Mucosa of rectum (tissue), 2 donors: ENCODE results near the gene GON7.

Experiments used
- H3K27ac ChIP-seq, 2 donors: one replicate each; pipeline ENCODE4 v1.7.0; 2013; ENCODE audit warnings: inconsistent platforms in 2 of 2, low read depth in 2 of 2, low read length in 2 of 2
- H3K27me3 ChIP-seq, 2 donors: one replicate each; pipeline ENCODE4 v1.7.0; 2013; ENCODE audit warnings: low read length in 2 of 2; ENCODE audit not compliant: control insufficient read depth in 2 of 2, insufficient read depth in 2 of 2
- H3K36me3 ChIP-seq, 2 donors: one replicate each; pipeline ENCODE4 v1.7.0; 2013; ENCODE audit warnings: low read length in 2 of 2; ENCODE audit not compliant: control insufficient read depth in 2 of 2, insufficient read depth in 2 of 2
- H3K4me1 ChIP-seq, 2 donors: one replicate each; pipeline ENCODE4 v1.7.0; 2013; ENCODE audit warnings: low read length in 2 of 2, mild to moderate bottlenecking in 1 of 2; ENCODE audit not compliant: control insufficient read depth in 2 of 2, insufficient read depth in 2 of 2
- H3K4me3 ChIP-seq, 2 donors: one replicate each; pipeline ENCODE4 v1.7.0; 2013; ENCODE audit warnings: low read length in 2 of 2
- H3K9ac ChIP-seq, 2 donors: one replicate each; pipeline ENCODE4 v1.7.0; 2013; ENCODE audit warnings: low read length in 2 of 2, low read depth in 1 of 2, mild to moderate bottlenecking in 1 of 2
- H3K9me3 ChIP-seq, 2 donors: one replicate each; pipeline ENCODE4 v1.7.0; 2013; ENCODE audit warnings: low read length in 2 of 2; ENCODE audit not compliant: control insufficient read depth in 2 of 2
- donor health status: healthy.
- donor health status: Normal muscosa, but diverticular disease.

GON7 gene

DNA sequence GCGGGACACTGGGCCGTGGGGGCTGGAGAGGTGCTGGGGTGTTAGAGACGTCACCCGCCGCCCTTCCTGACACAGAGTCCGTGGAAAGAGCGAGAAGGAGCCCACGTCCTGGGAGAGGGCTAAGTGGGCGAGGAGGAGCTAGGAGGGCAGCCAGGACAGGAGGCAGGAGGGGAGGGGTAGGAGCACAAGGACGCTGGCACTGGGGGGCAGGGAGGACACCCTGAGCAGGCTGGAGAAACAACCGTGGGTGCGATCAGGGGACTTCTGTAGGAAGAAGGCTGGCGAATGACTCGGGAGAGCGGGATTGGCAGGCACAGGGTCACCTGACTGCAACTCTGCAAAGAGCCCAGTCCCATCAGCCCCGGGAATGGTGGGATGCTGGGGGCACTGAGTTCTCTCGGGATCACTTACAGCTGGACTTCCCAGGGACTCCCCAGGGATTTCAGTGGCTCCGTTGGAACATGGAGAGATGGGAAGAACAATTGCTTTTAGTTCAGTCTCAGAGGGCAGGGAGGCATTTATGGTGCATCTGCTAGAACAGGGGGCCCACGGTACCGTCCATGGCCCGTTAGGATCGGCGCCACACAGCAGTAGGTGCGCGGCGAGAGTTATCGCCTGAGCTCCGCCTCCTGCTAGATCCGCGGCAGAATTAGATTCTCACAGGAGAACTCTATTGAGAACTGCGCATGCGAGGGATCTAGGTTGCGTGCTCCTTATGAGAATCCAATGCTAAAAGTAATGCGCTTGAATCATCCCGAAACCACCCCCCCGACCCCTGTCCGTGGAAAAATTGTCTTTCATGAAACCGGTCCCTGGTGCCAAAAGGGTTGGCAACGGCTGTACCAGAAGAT is 24.5 kb upstream of the GON7 start:
- Histone ChIP-seq H3K36me3 (peaks cover 16 to 21% of the 10 kb centered on the region in 2 donors), H3K9me3 (no peaks in the 10 kb centered on the region), H3K27me3 (no peaks in the 10 kb centered on the region), H3K4me3 (peak overlapping the region; percentile 36 to 48), H3K4me1 (peaks cover 0 to 8% of the 10 kb centered on the region in 2 donors), H3K27ac (no peak overlapping the region), H3K9ac (no peak overlapping the region)

GRCh38 chr14:93230539-93230938 is 23.7 kb upstream of the GON7 start:
- Histone ChIP-seq H3K9ac (no peak overlapping the region), H3K4me3 (no peak overlapping the region), H3K36me3 (peaks cover 16 to 29% of the 10 kb centered on the region in 2 donors)

GRCh38 chr14:93228550-93228949 is 21.7 kb upstream of the GON7 start:
- H3K4me1 ChIP-seq, result peaks cover 0 to 8% of the 10 kb centered on the region in 2 donors
- no peak overlapping the region for H3K9ac ChIP-seq
- peaks cover 25 to 37% of the 10 kb centered on the region in 2 donors for H3K36me3 ChIP-seq
- no peaks in the 10 kb centered on the region for H3K27me3 ChIP-seq
- no peak overlapping the region for H3K4me3 ChIP-seq
- H3K9me3 ChIP-seq, result no peaks in the 10 kb centered on the region
- H3K27ac ChIP-seq, result no peak overlapping the region

More at GRCh38 chr14:93230539-93230938, 23.7 kb upstream of the GON7 start:
- Histone ChIP-seq H3K4me1 (peaks cover 0 to 8% of the 10 kb centered on the region in 2 donors), H3K27ac (no peak overlapping the region), H3K27me3 (no peaks in the 10 kb centered on the region), H3K9me3 (no peaks in the 10 kb centered on the region)

- Histone ChIP-seq H3K4me1 (no peaks in the 10 kb centered on the region), H3K36me3 (peaks cover 32 to 44% of the 10 kb centered on the region in 2 donors), H3K27ac (no peak overlapping the region), H3K9ac (no peak overlapping the region), H3K9me3 (no peaks in the 10 kb centered on the region), H3K27me3 (no peaks in the 10 kb centered on the region), H3K4me3 (no peak overlapping the region)
Measured at GRCh38 chr14:93223565-93223964, 16.7 kb upstream of the GON7 start.

GRCh38 chr14:93220509-93220908 is 13.6 kb upstream of the GON7 start:
- H3K4me3 ChIP-seq, result no peak overlapping the region
- H3K4me1 ChIP-seq, result no peaks in the 10 kb centered on the region
- H3K36me3 ChIP-seq, result peaks cover 22 to 39% of the 10 kb centered on the region in 2 donors
- no peak overlapping the region for H3K9ac ChIP-seq
- H3K27me3 ChIP-seq, result no peaks in the 10 kb centered on the region
- no peaks in the 10 kb centered on the region for H3K9me3 ChIP-seq
- H3K27ac ChIP-seq, result no peak overlapping the region

DNA sequence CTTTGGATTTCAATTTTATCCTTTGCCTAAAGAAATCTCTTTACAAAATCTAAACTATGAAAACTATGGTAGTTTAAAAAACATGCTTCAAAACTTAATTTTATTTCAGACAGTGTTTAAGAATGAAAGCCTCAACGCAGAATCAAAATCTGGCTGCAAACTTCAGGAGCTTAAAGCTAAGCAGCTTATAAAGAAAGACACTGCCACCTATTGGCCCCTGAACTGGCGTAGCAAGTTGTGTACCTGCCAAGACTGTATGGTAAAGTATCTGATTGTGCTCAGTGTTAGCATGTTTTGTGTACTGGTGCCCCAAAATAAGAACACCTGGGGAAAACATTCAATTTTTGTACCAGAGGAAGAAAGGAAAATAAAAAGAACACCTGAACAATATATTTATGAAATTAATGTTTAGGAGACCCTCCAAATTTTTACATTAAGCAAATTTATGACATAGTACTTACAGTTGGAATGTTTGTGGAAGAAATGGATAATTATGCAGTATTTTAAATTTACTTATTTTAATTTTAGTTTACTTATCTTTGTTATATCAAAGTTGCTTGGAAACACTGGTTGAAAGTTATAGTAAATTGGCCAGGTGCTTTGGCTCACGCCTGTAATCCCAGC is 12.3 kb upstream of the GON7 start:
- H3K9ac ChIP-seq, result no peak overlapping the region
- H3K4me3 ChIP-seq, result no peak overlapping the region
- H3K9me3 ChIP-seq, result no peaks in the 10 kb centered on the region
- no peaks in the 10 kb centered on the region for H3K27me3 ChIP-seq
- H3K4me1 ChIP-seq, result no peaks in the 10 kb centered on the region
- peaks cover 17 to 42% of the 10 kb centered on the region in 2 donors for H3K36me3 ChIP-seq
- H3K27ac ChIP-seq, result no peak overlapping the region

DNA sequence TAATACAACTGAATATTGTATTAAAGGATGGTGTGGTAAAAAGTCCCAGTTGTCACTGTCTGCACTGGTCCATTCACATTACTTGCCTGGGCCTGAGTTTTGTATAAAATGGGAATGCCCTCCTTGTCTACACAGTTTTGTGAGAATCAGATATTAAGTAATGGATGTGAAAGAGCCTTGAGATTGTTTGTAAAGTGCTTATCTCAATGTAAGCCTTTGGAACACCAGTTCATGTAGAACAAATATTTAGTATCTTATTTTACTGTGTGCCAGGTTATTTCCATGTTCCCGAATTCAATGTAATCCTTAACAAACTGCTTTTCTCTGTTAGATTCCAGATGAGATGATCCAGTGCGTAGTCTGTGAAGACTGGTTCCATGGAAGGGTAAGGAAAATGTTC is 7.7 kb upstream of the GON7 start:
- no peak overlapping the region for H3K27ac ChIP-seq
- peaks cover 16 to 47% of the 10 kb centered on the region in 2 donors for H3K36me3 ChIP-seq
- no peak overlapping the region for H3K9ac ChIP-seq

GRCh38 chr14:93212432-93212831 is 5.6 kb upstream of the GON7 start:
- Histone ChIP-seq H3K9me3 (no peaks in the 10 kb centered on the region), H3K27ac (no peak overlapping the region), H3K4me3 (no peak overlapping the region), H3K9ac (no peak overlapping the region), H3K4me1 (peaks cover 5 to 10% of the 10 kb centered on the region in 2 donors), H3K27me3 (no peaks in the 10 kb centered on the region), H3K36me3 (peaks cover 16 to 40% of the 10 kb centered on the region in 2 donors)

More for the DNA sequence above, 7.7 kb upstream of the GON7 start:
- Histone ChIP-seq H3K9me3 (no peaks in the 10 kb centered on the region), H3K4me3 (no peak overlapping the region), H3K27me3 (no peaks in the 10 kb centered on the region), H3K4me1 (no peaks in the 10 kb centered on the region)

DNA sequence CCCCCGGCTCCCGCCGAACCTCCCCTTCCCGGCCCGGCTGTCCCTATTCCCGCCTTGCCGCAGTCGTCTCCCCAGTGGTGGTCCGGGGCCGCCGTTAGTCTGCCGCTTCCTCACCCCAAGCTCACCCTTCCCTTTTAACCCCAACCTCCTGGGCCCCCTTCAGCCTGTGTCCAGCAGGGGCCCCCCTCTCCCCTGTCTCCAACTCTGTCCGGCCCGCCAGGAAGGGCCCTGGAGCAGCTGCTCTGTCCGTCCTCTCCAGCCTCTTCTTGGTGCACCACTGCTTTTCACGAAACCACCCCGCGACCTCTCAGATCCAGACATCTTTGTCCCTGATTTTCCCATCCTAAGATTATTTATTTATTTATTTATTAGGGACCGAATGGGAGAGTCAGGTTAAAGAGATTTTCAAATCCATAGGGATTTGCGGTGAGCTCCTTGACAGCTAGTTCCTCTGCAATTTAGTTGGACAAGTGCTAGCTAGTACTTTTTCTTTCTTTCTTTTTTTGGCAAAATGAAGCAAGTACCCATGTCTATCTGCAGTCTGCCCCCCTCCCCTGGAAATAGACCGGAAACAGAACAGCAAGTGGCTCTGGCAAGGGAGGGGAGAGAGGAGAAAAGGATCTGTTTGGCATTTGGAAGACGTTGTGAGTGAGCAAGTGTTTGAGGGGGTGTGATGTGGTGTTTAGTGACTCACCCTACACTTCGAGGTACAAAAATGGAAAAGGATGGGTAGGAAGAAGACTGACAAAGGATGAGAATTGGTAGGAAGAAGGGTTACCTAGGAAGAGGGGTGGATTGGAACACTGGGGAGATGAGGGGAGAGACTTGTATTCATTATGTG is 823 bp upstream of the GON7 start:
- no peaks in the 10 kb centered on the region for H3K27me3 ChIP-seq
- H3K36me3 ChIP-seq, result peaks cover 4 to 15% of the 10 kb centered on the region in 2 donors
- no peaks in the 10 kb centered on the region for H3K9me3 ChIP-seq
- peak overlapping the region; percentile 79 to 85 for H3K9ac ChIP-seq
- peaks cover 7 to 14% of the 10 kb centered on the region in 2 donors for H3K4me1 ChIP-seq
- peak overlapping the region; percentile 87 to 93 for H3K4me3 ChIP-seq
- H3K27ac ChIP-seq, result peak overlapping the region; percentile 76 to 88
